Measurements from ENCODE around the gene ZNF497. TPM values are rescaled to one million over a fixed set of nuclear protein-coding genes. Genes with fewer than 3 reads are reported as not detected.

Gene ZNF497
- total and polyA plus RNA-seq, 2 of the 13 experiments (the other 11 are each of a cell fraction or from before 2014, with no cell fraction given): 1.5 to 1.9 TPM

GRCh38 chr19:58380662-58381459 lies 18.3 kb upstream of the ZNF497 start, which contains the start of gene ZNF837 (continued):
- TF ChIP-seq, protein P1, sequence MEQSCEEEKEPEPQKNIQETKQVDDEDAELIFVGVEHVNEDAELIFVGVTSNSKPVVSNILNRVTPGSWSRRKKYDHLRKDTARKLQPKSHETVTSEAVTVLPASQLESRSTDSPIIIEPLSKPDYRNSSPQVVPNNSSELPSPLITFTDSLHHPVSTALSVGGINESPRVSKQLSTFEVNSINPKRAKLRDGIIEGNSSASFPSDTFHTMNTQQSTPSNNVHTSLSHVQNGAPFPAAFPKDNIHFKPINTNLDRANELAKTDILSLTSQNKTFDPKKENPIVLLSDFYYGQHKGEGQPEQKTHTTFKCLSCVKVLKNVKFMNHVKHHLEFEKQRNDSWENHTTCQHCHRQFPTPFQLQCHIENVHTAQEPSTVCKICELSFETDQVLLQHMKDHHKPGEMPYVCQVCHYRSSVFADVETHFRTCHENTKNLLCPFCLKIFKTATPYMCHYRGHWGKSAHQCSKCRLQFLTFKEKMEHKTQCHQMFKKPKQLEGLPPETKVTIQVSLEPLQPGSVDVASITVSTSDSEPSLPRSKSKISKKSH (CRISPR knock-in tag; IDR thresholded peaks at IDR 0.05; ENCODE audit: borderline replicate concordance): peak; percentile 59; the same call in 1 of the 2 replicates
- TF ChIP-seq SAP130 (CRISPR knock-in tag; IDR thresholded peaks at IDR 0.05; ENCODE audit: low read depth): peak; percentile 91
- 0 out of 2 replicates have a peak, but pooled peaks have one; percentile 32 for TF ChIP-seq TSC22D2 (CRISPR knock-in tag; IDR thresholded peaks at IDR 0.05; ENCODE audit: borderline replicate concordance)
- peak; percentile 88 for TF ChIP-seq KMT2A (CRISPR knock-in tag; IDR thresholded peaks at IDR 0.05)
- peak; percentile 56 for TF ChIP-seq GATAD2A (CRISPR knock-in tag; IDR thresholded peaks at IDR 0.05)
- no peak for TF ChIP-seq KDM6A (CRISPR knock-in tag; IDR thresholded peaks at IDR 0.05; ENCODE audit: low read depth)
- TF ChIP-seq ISX (CRISPR knock-in tag; conservative IDR thresholded peaks at IDR 0.05): no peak
- peak; percentile 76 for TF ChIP-seq RAD21 (CRISPR knock-in tag; IDR thresholded peaks at IDR 0.05)
- TF ChIP-seq ZNF768 (CRISPR knock-in tag; IDR thresholded peaks at IDR 0.05): peak; percentile 87
- TF ChIP-seq, protein P2, sequence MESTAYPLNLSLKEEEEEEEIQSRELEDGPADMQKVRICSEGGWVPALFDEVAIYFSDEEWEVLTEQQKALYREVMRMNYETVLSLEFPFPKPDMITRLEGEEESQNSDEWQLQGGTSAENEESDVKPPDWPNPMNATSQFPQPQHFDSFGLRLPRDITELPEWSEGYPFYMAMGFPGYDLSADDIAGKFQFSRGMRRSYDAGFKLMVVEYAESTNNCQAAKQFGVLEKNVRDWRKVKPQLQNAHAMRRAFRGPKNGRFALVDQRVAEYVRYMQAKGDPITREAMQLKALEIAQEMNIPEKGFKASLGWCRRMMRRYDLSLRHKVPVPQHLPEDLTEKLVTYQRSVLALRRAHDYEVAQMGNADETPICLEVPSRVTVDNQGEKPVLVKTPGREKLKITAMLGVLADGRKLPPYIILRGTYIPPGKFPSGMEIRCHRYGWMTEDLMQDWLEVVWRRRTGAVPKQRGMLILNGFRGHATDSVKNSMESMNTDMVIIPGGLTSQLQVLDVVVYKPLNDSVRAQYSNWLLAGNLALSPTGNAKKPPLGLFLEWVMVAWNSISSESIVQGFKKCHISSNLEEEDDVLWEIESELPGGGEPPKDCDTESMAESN (CRISPR knock-in tag; conservative IDR thresholded peaks at IDR 0.05): peak; percentile 89
- TF ChIP-seq PHF20 (CRISPR knock-in tag; IDR thresholded peaks at IDR 0.05): peak; percentile 96
- peak; percentile 34; the same call in 1 of the 2 replicates for TF ChIP-seq ZNF646 (CRISPR knock-in tag; IDR thresholded peaks at IDR 0.05)
- TF ChIP-seq CHCHD3 (CRISPR knock-in tag; IDR thresholded peaks at IDR 0.05): peak; percentile 96
- no peak for TF ChIP-seq GPN1 (CRISPR knock-in tag; IDR thresholded peaks at IDR 0.05; ENCODE audit: borderline replicate concordance)
- peak; percentile 98 for TF ChIP-seq PHF8 (CRISPR knock-in tag; IDR thresholded peaks at IDR 0.05)
- no peak; the same call in 1 of the 2 replicates for TF ChIP-seq FOXK2 (IDR thresholded peaks at IDR 0.05)
- peak; percentile 62 for TF ChIP-seq FOSL2 (CRISPR knock-in tag; IDR thresholded peaks at IDR 0.05)
- peak; percentile 73; the same call in 1 of the 2 replicates for TF ChIP-seq ZNF598 (CRISPR knock-in tag; IDR thresholded peaks at IDR 0.05; ENCODE audit: borderline replicate concordance)
- peak; percentile 44; the same call in 1 of the 2 replicates for TF ChIP-seq PPARG (CRISPR knock-in tag; conservative IDR thresholded peaks at IDR 0.05)
- TF ChIP-seq ARHGAP35 (CRISPR knock-in tag; IDR thresholded peaks at IDR 0.05; ENCODE audit: borderline replicate concordance): peak; percentile 94; the same call in 1 of the 2 replicates
- TF ChIP-seq BRCA1 (CRISPR knock-in tag; IDR thresholded peaks at IDR 0.05): peak; percentile 90; the same call in 1 of the 2 replicates
- TF ChIP-seq POGZ (CRISPR knock-in tag; IDR thresholded peaks at IDR 0.05): peak; percentile 90
